NCI-H1048 (cell line): ENCODE results near the gene KRTAP5-8.
"Not testable (repeated sequence)": the region's sequence is repeated elsewhere in the genome, so short reads cannot be mapped to it uniquely, and the experiment has no call there.

Source experiments
- DNase-seq: peaks from one replicate; lab custom pipeline; 2025; lab: John Stamatoyannopoulos, UW

KRTAP5-8 gene

GRCh38 chr11:71507102-71507501 lies 30.7 kb upstream of the KRTAP5-8 start:
- DNase-seq, result no peak

- no peak for DNase-seq
These were observed 19.0 kb upstream of the KRTAP5-8 start for GRCh38 chr11:71518506-71519471.

GRCh38 chr11:71519546-71519945 lies 18.3 kb upstream of the KRTAP5-8 start:
- no peak for DNase-seq

GRCh38 chr11:71525188-71525937 lies 12.5 kb upstream of the KRTAP5-8 start:
- no peak for DNase-seq

- no peak for DNase-seq
These were observed 11.8 kb upstream of the KRTAP5-8 start for GRCh38 chr11:71525938-71526495.

- DNase-seq, result not testable (repeated sequence)
These were observed 10.8 kb upstream of the KRTAP5-8 start, which contains the start of gene KRTAP5-7 for GRCh38 chr11:71526796-71527575. Gene KRTAP5-7 (plus strand): TSS chr11:71527267. CDS start chr11:71527301, 34 bp downstream.

GRCh38 chr11:71527576-71528210 lies 10.1 kb upstream of the KRTAP5-8 start:
- no peak for DNase-seq

GRCh38 chr11:71530602-71531001 lies 7.2 kb upstream of the KRTAP5-8 start:
- DNase-seq, result no peak

- DNase-seq, result no peak
These were observed 5.7 kb upstream of the KRTAP5-8 start for GRCh38 chr11:71532036-71532610.

- not testable (repeated sequence) for DNase-seq
These were observed 2.9 kb upstream of the KRTAP5-8 start for GRCh38 chr11:71534711-71535608.

- DNase-seq, result no peak
These were observed 2.0 kb upstream of the KRTAP5-8 start for GRCh38 chr11:71535825-71536224.

- no peak for DNase-seq
These were observed 288 bp upstream of the KRTAP5-8 start for GRCh38 chr11:71537537-71537936.

GRCh38 chr11:71538666-71538990 lies 803 bp downstream of the KRTAP5-8 start:
- DNase-seq, result no peak

GRCh38 chr11:71539017-71539416 lies 1.2 kb downstream of the KRTAP5-8 start:
- DNase-seq, result no peak

GRCh38 chr11:71539971-71540370 lies 2.1 kb downstream of the KRTAP5-8 start:
- DNase-seq, result not testable (repeated sequence)

GRCh38 chr11:71540521-71541304 lies 2.9 kb downstream of the KRTAP5-8 start:
- not testable (repeated sequence) for DNase-seq

GRCh38 chr11:71542382-71542781 lies 4.6 kb downstream of the KRTAP5-8 start:
- no peak for DNase-seq

GRCh38 chr11:71542879-71543777 lies 5.3 kb downstream of the KRTAP5-8 start:
- DNase-seq, result no peak
